Activated CD8-positive, alpha-beta memory T cell treated with anti-CD3 and anti-CD28 coated beads for 24 hours (primary cell): ENCODE results near the gene TRIM56.
"Not testable (repeated sequence)": the region's sequence is repeated elsewhere in the genome, so short reads cannot be mapped to it uniquely, and the experiment has no call there.

Experiments used
- DNase-seq: peaks from one replicate; pipeline ENCODE4 v3.0.0-alpha.2; 2020

Gene TRIM56, protein sequence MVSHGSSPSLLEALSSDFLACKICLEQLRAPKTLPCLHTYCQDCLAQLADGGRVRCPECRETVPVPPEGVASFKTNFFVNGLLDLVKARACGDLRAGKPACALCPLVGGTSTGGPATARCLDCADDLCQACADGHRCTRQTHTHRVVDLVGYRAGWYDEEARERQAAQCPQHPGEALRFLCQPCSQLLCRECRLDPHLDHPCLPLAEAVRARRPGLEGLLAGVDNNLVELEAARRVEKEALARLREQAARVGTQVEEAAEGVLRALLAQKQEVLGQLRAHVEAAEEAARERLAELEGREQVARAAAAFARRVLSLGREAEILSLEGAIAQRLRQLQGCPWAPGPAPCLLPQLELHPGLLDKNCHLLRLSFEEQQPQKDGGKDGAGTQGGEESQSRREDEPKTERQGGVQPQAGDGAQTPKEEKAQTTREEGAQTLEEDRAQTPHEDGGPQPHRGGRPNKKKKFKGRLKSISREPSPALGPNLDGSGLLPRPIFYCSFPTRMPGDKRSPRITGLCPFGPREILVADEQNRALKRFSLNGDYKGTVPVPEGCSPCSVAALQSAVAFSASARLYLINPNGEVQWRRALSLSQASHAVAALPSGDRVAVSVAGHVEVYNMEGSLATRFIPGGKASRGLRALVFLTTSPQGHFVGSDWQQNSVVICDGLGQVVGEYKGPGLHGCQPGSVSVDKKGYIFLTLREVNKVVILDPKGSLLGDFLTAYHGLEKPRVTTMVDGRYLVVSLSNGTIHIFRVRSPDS

DNA sequence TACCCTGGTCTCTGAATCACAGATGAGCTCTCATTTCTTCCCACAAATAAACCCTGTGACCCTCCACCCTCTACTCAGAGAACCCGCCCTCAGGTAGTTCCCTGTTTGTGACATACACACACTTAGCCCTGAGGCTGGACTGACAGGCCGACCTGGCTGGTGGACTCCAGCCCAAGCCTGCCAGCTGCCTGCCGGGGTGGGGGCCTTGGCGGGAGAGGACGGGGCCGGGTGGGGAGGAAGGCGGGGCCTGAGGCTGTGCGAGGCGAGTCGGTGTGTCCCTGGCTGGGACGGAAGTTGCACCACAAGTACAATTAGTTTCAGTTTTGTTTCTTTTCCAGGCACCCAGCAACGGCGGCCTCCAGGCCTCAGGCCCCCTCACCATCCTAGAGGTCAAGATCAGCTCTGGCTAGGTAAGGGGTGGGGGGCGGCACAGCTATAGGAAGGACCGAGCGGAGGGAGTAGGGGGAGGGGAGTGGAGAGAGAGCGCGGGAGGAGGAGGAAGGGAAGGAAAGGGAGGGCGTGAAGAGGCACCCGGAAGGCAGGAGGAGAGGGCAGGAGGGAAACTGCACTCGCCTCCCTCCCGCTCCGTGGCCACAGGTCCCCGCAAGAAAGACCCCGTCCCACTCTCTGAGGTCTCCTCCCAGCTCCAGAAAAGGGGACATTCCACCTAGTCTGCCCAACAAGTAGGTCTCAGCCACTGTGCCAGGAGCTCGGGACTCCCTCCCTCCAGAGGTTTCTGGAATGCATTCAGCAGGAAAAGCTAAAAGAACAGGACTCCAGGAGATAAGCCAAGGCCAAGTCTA lies at the start of gene TRIM56:
Gene TRIM56, plus strand, starts transcription at position 320 of the 803 bp plus-strand sequence. CDS start 1,832 bp downstream, outside the sequence.
- peak; percentile 91 for DNase-seq

DNA sequence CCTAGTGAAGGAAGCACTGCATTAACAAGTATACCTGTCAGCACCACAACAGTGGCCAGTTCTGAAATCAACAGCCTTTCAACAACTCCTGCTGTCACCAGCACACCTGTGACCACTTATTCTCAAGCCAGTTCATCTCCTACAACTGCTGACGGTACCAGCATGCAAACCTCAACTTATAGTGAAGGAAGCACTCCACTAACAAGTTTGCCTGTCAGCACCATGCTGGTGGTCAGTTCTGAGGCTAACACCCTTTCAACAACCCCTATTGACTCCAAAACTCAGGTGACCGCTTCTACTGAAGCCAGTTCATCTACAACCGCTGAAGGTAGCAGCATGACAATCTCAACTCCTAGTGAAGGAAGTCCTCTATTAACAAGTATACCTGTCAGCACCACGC lies 49.3 kb upstream of the TRIM56 start:
- no peak for DNase-seq

DNA sequence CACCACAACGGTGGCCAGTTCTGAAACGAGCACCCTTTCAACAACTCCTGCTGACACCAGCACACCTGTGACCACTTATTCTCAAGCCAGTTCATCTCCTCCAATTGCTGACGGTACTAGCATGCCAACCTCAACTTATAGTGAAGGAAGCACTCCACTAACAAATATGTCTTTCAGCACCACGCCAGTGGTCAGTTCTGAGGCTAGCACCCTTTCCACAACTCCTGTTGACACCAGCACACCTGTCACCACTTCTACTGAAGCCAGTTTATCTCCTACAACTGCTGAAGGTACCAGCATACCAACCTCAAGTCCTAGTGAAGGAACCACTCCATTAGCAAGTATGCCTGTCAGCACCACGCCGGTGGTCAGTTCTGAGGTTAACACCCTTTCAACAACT lies 44.0 kb upstream of the TRIM56 start:
- DNase-seq = not testable (repeated sequence)

DNA sequence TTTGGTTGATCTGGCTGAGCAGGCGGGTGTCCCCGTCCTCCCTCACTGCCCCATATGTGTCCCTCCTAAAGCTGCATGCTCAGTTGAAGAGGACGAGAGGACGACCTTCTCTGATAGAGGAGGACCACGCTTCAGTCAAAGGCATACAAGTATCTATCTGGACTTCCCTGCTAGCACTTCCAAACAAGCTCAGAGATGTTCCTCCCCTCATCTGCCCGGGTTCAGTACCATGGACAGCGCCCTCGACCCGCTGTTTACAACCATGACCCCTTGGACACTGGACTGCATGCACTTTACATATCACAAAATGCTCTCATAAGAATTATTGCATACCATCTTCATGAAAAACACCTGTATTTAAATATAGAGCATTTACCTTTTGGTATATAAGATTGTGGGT lies 26.9 kb upstream of the TRIM56 start:
- peak; percentile 78 for DNase-seq

DNA sequence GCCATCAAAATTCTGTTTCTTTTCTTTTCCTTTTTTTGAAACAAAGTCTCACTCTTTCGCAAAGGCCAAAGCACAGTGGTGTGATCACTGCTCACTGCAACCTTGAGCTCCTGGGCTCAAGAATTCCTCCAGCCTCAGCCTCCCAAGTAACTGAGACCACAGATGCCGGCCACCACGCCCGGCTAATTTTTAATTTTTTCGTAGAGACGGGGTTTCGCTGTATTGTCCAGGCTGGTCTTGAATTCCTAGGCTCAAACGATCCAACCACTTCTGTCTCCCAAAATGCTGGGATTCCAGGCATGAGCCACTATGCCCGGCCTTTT lies 25.7 kb upstream of the TRIM56 start:
- no peak for DNase-seq

DNA sequence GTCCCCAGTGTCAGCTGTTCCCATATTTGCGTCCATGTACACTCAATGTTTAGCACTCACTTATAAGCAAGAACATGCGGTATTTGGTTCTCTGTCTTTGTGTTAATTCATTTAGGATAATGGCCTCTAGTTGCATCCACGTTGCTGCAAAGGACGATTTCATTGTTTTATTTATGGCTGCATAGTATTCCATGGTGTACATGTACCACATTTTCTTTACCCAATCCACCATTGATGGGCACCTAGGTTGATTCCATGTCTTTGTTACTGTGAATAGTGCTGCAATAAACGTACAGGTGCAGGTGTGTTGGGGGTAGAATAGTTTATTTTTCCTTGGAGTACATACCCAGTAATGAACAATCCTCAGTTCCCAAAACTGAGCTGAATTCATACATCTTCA lies 24.3 kb upstream of the TRIM56 start:
- DNase-seq = no peak

DNA sequence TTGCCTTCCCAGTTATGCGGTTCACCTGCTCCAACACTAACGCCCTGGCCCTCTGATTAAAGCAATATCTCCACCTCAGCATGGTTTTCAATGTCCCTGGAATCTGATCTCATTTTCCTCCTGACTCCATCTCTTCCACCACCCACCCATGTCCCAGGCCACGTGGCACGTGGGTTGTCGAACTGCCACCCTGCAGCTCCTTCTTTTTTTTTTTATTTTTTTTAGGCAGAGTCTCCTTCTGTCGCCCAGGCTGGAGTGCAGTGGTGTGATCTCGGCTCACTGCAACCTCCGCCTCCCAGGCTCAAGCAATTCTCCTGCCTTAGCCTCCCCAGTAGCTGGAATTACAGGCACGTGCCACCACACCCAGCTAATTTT lies 21.1 kb upstream of the TRIM56 start:
- not testable (repeated sequence) for DNase-seq

DNA sequence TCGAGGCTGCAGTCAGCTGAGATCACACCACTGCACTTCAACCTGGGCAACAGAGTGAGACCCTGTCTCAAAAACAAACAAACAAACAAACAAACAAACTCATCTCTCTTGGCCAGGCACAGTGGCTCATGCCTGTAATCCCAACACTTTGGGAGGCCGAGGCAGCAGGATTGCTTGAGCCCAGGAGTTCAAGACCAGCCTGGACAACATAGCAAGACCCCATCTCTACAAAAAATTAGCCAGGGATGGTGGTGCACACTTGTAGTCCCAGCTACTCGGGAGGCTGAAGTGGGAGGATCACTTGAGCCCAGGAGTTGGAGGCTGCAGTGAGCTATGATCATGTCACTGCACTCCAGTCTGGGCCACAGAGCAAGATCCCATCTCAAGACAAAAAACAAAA lies 20.1 kb upstream of the TRIM56 start:
- not testable (repeated sequence) for DNase-seq

DNA sequence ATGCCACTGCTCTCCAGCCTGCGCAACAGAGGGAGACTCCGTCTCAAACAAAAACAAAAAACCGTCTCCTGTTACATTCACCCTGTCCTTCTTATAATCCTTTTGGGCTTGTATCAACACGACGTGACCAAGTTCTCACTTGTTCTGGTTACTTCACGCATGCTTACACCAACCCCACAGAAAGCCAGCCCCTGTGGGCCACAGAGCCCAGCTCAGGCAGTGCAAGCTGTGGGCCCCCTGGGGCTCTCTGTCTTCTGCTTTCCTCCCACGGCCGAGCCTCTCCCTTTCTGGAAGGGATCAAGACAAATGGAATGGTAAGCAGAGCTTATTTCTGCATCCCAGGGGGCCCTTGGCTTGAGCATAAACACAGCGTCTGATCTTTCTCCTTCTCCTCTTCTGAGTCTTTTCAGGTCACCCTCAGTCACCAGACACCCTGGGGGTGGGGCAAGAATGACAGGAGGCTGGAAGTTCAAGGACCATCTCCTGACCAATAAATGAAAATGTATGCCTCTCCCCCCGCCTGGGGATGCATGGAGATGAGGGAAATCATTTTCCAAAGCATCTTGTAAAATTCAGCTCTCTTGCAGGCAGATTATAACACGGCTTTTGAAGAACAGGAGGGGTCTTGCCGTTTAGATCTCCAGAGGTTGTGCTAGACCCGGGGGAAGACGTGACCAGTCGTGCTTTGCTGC lies 19.0 kb upstream of the TRIM56 start:
- DNase-seq = no peak

DNA sequence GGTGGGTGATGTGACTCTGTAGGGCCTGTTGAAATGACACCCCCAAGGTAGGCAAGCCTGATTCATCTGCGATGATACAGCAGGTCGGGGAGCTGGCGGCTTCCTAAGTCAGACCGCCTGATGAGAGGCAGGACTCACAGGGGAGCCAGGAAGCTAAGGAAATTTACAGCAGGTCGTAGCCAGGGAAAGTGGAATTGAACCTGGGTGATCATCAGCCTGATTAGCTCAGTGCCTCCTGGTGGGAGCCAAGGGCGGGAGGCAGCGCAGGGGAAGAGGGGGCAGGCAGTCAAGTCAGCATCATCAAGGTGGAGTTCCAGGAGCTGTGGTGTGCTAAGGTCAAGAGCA lies 18.5 kb upstream of the TRIM56 start:
- DNase-seq = no peak

DNA sequence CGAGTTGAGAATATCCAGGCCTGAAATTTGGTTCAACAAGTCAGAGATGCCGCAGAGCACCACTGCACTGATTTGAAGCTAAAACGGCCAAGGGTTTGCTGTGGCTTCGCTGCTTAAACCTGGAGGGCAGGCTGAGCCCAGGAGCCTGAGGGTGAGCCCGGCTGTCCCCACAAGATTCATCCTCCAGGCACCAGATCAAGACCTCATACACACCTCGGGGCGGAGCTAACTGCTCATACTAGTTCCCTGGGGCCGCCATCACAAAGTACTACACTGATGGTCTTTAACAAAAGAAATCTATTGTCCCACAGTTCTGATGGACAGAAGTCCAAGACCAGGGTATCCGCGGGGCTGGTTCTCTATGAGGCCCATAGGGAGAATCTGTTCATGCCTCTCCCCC lies 16.9 kb upstream of the TRIM56 start:
- DNase-seq = no peak

DNA sequence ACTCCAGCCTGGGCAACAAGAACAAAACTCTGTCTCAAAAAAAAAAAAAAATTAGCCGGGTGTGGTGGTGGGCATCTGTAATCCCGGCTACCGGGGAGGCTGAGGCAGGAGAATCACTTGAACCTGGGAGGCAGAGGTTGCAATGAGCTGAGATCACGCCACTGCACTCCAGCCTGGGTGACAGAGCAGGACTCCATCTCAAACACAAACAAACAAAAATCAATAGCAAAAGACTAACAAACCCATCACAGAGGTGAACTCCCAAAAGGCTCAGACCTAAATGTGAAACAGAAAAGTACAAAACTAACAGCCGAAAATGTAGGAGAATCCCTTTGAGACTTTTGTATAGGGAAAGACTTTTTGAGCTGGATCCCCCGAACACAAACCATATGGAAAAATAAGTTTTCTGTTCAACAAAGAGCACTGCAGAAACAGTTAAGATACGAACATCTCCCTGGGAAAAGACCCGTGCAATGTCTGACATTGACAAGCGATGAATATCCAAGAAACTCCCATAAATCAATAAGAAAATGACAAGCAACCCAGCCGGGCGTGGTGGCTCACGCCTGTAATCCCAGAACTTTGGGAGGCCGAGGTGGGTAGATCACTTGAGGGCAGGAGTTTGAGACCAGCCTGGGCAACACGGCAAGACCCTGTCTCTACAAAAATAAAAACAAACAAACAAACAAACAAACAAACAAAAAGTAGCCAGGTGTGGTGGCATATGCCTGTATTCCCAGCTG lies 13.7 kb upstream of the TRIM56 start:
- not testable (repeated sequence) for DNase-seq

DNA sequence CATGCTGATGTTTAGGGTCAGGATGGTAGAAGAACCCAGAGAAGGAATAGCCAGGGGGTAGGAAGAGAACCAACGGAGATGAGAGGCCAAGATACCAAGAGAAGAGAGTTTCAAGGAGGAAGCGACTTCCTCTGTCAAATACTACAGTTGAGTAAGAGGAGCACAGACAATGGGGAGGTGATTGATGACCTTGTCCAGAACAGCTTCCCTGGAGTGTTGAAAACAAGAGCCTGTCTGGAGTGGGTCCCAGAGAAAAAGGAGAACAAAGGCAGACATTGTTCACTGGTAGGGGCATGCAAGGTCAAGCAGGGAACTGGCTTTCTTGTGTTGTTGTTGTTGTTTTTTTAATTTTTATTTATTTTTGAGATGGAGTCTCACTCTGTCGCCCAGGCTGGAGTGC lies 9.6 kb upstream of the TRIM56 start:
- DNase-seq = no peak

DNA sequence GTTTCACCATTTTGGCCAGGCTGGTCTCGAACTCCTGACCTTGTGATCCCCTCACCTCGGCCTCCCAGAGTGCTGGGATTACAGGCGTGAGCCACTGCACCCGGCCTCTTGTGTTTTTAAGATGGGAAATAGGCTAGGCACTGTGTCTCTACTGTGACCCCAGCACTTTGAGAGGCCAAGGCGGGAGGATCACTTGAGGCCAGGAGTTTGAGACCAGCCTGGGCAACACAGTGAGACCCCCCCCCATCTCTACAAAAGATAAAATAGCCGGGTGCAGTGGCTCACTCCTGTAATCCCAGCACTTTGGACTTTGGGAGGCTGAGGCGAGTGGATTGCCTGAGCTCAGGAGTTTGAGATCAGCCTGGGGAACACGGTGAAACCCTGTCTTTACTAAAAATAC lies 9.1 kb upstream of the TRIM56 start:
- not testable (repeated sequence) for DNase-seq

DNA sequence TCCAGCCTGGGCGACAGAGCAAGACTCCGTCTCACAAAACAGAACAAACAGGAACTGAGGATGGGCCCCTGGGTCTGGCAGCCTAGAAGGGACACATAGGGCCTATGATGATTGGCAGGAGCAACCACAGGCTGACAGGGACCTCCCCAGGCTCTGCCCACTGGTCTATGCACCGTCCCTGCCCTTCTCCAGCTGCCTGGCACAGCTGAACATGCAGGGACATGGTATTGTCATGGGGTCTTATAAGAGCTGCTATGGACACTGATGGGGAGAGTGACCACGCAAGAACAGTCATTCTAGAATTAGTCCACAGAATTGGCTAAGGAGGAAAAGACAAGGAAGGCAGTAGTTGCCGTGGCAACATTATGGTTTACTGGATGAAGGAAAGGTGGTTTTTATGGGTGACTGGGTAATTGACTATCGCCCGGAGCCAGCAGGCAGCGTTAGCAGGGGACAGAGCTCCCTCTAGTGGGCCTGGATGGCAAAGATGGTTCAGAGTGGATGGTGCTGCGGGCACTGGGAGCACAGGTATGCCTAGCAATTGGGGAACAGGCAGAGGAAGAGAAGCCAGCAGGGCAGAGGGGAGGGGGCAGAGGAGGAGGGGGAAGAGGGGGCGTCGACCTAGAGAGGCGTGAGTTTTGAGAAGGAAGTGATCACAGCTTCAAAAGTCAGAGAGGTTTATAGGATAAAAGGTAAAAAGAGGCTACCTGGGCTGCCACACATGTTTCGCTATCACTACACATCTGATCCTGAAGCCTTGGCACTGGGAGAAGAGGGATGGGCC lies 7.8 kb upstream of the TRIM56 start:
- DNase-seq = peak; percentile 94

DNA sequence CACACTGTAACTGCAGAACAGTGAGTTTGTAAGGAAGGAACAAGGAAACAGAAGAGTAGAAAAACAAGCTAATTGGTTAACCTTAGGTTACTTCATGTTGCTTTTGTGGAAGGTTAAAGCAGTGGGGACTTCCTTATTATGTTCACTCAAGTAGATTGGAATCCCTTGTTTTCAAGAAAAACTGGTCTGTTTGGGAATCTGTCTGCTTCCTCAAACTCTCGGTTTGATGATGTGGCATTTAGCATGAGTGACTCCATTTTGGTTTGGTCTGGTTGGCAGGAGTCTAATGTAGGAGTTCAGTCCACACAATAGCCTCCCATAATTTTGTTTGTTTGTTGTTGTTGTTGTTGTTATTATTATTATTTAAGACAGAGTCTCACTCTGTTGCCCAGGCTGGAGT lies 3.8 kb upstream of the TRIM56 start:
- no peak for DNase-seq

DNA sequence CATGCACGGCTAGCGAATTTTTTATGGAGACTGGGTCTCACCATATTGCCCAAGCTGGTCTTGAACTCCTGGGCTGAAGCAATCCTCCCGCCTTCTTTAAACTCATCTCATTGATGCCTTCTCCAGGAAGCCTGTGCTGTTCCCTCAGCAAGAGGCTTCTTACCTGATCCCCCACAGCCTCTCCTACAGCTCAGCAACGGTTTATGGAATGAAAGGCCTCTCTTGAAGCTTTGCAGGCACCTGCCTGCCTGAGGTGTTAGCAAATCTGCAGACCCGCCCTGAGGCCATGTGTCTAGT lies 468 bp upstream of the TRIM56 start:
- no peak for DNase-seq

DNA sequence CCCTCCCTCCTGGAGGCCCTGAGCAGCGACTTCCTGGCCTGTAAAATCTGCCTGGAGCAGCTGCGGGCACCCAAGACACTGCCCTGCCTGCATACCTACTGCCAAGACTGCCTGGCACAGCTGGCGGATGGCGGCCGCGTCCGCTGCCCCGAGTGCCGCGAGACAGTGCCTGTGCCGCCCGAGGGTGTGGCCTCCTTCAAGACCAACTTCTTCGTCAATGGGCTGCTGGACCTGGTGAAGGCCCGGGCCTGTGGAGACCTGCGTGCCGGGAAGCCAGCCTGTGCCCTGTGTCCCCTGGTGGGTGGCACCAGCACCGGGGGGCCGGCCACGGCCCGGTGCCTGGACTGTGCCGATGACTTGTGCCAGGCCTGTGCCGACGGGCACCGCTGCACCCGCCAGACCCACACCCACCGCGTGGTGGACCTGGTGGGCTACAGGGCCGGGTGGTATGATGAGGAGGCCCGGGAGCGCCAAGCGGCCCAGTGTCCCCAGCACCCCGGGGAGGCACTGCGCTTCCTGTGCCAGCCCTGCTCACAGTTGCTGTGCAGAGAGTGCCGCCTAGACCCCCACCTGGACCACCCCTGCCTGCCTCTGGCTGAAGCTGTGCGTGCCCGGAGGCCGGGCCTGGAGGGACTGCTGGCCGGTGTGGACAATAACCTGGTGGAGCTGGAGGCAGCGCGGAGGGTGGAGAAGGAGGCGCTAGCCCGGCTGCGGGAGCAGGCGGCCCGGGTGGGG lies 2.2 kb downstream of the TRIM56 start:
- DNase-seq = no peak

DNA sequence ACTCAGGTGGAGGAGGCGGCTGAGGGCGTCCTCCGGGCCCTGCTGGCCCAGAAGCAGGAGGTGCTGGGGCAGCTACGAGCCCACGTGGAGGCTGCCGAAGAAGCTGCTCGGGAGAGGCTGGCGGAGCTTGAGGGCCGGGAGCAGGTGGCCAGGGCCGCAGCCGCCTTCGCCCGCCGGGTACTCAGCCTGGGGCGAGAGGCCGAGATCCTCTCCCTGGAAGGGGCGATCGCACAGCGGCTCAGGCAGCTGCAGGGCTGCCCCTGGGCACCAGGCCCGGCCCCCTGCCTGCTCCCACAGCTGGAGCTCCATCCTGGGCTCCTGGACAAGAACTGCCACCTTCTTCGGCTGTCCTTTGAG lies 2.8 kb downstream of the TRIM56 start:
- no peak for DNase-seq

DNA sequence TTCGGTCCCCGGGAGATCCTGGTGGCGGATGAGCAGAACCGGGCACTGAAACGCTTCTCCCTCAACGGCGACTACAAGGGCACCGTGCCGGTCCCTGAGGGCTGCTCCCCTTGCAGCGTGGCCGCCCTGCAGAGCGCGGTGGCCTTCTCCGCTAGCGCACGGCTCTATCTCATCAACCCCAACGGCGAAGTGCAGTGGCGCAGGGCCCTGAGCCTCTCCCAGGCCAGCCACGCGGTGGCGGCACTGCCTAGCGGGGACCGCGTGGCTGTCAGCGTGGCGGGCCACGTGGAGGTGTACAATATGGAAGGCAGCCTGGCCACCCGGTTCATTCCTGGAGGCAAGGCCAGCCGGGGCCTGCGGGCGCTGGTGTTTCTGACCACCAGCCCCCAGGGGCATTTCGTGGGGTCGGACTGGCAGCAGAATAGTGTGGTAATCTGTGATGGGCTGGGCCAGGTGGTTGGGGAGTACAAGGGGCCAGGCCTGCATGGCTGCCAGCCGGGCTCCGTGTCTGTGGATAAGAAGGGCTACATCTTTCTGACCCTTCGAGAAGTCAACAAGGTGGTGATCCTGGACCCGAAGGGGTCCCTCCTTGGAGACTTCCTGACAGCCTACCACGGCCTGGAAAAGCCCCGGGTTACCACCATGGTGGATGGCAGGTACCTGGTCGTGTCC lies 3.7 kb downstream of the TRIM56 start:
- no peak for DNase-seq

DNA sequence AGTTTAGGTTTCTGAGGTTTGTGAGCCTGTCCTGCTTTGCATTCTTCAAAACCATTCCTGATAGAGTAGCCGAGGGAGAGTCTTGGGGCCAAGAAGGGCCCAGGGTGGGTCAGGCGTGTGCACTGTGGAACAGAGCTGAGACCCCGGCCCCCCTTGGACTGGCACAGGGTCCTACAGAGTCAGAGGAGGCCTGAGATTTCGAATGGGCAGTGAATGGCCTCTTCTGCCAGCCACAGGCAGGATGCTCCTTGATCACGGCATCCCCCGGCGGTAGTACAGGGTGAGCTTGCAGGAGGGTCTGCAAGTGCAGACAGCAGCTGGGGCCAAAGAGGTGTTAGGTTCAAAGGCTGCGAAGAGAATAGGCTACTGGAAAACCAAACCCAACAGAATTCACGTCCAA lies 4.6 kb downstream of the TRIM56 start:
- DNase-seq = no peak
